GM12892 (cell line): ENCODE data around the gene NCR3LG1.

Experiments
- POLR2A ChIP-seq: IDR thresholded peaks from 2 replicates; pipeline ENCODE4 v1.6.1; 2011; ENCODE audit warnings: low read depth, low read length, control low read depth
- POLR2AphosphoS5 ChIP-seq: IDR thresholded peaks from 2 replicates; pipeline ENCODE4 v1.6.1; 2011; ENCODE audit warnings: low read depth, low read length, control low read depth

GRCh38 chr11:17347676-17348075 lies 3.9 kb upstream of the NCR3LG1 start:
- TF ChIP-seq POLR2AphosphoS5, result no peak
- no peak for TF ChIP-seq POLR2A
